AG09319 (cell line): ENCODE measurements around the gene SEMA3C.

ENCODE experiments used
- DNase-seq: peaks from one replicate; pipeline ENCODE4 v3.0.0-alpha.2; 2010; ENCODE audit warnings: low read depth; ENCODE audit errors: extremely low read depth
- TF ChIP-seq, protein P1 (sequence below): IDR thresholded peaks from 2 replicates; pipeline ENCODE4 v1.5.1; 2011; ENCODE audit warnings: low read depth, mild to moderate bottlenecking, inconsistent platforms, low read length, moderate library complexity

SEMA3C gene

DNA sequence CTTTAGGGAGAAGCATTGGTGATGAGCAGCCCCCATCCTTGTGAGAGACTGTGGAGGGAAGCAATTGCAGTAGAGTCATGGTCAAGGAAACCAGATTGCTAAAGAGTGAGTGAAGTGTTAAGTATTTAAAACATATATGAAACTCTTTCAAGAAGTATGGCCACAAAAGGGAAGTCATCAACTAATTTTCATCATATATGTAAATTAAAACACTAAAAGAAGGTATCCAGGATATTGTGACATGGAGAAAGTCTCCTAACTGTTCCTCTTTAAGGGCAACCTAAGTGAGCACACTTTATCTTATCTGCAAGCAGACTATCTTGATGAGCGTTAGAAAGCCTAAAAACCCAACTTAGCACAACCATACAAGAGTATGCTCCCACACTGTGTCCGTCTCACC, 210.7 kb downstream of the SEMA3C start:
- TF ChIP-seq, protein P1, sequence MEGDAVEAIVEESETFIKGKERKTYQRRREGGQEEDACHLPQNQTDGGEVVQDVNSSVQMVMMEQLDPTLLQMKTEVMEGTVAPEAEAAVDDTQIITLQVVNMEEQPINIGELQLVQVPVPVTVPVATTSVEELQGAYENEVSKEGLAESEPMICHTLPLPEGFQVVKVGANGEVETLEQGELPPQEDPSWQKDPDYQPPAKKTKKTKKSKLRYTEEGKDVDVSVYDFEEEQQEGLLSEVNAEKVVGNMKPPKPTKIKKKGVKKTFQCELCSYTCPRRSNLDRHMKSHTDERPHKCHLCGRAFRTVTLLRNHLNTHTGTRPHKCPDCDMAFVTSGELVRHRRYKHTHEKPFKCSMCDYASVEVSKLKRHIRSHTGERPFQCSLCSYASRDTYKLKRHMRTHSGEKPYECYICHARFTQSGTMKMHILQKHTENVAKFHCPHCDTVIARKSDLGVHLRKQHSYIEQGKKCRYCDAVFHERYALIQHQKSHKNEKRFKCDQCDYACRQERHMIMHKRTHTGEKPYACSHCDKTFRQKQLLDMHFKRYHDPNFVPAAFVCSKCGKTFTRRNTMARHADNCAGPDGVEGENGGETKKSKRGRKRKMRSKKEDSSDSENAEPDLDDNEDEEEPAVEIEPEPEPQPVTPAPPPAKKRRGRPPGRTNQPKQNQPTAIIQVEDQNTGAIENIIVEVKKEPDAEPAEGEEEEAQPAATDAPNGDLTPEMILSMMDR = no peak
- DNase-seq = no peak

DNA sequence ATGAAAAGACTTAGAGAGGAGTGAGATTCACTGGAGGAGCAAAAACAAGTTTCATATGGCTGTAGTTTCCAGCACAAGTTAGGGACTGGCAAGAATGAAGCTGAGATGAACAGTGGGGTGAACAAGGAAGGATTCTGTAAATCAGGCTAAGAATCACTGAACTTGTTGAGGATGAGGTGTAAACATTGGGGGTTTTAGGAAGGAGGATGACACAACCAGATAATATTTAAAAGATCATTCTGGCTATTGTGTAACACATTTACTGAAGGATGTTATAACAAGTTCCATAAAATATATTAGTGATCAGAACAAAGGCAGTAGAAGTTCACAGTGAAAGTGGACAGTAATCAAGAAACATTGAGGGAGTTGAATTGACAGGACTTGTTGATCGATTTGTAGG, 211.5 kb downstream of the SEMA3C start:
- TF ChIP-seq, protein P1 = no peak
- DNase-seq = no peak

DNA sequence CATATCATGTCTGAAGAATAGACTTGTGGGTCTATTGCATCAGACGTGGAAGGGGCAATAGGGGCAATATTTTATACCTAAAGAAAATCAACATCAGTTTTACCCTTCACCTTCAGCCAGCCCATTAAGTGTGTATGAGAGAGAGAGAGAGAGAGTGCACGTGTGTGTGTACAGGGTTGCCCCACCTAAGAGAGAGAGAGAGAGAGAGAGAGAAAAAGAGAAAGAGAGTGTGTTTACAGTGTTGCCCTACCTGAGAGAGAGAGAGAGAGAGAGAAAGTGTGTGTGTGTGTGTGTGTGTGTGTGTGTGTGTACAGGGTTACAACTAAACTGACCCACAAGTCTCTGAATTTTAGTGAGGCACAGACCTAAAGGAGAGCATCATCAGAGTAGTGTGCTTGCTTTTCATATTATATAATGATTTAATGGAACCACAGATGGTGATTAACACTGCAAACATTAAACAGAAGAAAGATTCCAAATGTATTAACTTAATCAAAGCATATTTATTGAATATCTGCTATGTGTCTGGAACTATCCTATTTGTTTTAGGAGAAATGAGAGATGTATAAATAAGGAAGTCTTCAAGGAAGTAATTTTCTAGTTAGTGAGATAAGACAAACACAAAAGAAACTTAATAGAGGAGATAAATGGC, 213.6 kb downstream of the SEMA3C start:
- TF ChIP-seq, protein P1 = no peak
- no peak for DNase-seq

DNA sequence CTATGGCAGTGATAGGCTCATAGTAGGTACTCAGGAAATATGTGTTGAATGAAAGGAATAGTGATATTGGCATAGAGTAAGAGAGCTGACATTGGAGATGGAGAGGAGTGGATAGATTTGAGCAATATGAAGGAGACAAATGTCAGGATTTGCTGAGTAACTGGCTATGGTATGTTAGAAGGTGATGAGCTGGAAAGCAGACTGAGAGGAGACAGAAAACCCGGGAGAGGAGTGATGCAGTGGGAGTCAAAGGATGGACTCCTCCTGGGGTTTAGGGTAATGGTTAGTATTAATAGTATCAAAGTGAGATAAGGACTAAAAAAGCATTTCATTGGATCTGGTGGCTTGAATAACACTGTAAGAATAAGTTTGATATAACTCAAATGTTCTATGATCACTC, 215.6 kb downstream of the SEMA3C start:
- TF ChIP-seq, protein P1 = no peak
- no peak for DNase-seq

DNA sequence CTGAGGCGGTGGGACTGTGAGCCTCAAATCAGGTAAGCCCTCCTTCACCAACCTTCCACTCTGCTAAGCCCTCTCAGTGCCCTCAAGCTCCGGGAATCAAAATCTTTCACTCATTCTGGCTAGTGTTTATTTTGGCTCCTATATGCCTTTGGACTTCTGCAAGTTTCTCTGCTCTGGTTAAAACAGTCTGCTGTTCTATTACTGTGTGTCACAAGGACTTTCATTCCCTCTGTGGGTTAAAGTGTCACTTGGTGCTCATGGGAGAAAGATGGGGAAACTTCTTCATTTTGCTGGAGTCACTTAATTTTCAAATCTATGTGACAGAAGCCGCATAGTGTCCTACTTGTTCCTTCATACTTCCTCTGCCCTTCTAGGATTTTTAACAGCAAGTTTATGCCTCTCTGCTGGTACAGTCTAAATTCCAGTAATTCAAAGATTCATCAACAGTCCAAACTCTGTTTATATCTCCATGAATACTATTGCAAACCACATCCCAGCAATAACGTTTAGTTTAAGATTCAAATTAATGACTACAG, 219.1 kb downstream of the SEMA3C start:
- DNase-seq = no peak
- TF ChIP-seq, protein P1 = no peak

DNA sequence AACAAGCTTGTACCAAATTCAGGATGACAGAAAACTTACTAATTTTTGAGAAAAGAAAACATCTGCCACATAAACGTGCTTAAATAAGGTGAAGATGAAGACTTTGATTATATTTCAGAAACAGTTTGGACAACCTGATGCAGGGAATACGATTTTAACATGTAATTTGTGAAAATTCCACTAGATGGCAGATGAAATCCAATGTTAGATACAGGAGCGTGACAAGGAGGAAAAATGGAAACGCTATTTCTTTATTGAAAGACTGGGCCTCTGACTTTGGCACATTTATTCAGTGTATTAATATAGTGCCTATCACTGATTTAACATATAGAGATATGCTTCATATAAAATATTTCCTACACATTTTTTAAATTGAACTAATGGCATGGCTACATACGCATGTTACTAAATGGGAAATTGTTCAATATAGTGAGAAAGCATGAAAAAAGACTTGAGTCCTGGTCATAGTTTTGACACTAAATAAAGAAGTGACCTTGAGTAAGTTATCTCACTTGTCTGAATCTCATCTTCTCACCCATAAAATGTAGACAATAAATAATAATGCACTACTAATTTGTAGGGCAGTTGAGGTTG, 219.7 kb downstream of the SEMA3C start:
- no peak for DNase-seq

More for the DNA sequence above, 219.7 kb downstream of the SEMA3C start:
- TF ChIP-seq, protein P1 = peak; percentile 38
